ENCODE results near the gene KIAA0232.
"Not testable (repeated sequence)": the region's sequence is repeated elsewhere in the genome, so short reads cannot be mapped to it uniquely, and the experiment has no call there.

Gene KIAA0232

DNA sequence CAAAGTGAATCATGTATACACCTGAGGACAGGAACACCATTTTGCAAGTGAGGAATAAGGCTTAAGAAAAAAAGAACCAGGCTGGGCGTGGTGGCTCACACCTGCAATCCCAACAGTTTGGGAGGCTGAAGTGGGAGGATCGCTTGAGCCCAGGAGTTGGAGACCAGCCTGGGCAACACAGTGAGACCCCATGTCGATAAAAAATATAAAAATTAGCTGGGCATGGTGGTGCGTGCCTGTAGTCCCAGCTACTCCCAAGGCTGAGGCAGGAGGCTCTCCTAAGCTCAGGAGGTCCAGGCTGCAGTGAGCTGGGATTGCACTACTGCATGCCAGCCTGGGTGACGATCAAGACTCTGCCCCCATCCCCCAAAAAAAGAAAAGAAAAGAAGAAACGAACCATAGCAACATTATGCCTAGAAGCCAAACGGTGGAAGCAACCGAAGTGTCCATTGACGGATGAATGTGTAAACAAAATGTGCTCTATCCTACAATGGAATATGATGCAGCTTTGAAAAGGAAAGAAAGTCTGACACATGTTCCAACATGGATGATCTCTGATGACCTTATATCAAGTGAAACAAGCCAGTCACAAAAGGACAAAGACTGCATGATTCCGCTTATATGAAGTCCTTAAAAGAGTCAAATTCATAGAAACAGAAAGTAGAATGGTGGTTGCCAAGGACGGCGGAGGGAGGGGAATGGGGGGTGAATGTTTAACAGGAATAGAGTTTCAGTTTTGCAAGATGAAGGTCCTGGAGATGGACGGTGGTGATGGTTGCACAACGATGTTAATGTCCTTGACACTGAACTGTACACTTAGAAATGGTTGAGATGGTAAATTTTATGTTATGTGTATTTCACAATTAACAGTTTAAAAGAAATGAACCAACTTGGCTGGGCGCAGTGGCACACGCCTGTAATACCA lies 8.6 kb upstream of the KIAA0232 start:
- DNase-seq (ENCODE audit: low read depth) = no peak

DNA sequence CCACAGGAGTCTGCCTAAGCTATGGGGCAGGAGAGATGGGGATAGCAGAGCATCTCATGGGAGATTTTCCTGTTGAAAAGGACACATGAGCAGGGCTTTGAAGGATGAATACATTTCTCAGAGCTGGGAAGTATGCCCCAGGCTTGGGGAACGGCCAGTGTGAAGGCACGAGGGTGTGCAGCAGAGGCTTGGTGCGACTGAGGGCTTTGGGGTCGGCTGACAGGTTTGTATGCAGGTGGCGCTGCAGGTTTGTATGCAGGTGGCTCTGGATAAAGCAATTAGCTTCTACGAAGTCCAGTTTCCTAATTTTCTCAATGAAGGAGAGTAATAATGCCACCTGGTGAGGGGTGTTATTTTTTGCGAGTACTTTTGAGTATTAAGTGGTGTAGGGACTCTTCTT lies 6.8 kb upstream of the KIAA0232 start:
- DNase-seq (ENCODE audit: low read depth) = no peak

DNA sequence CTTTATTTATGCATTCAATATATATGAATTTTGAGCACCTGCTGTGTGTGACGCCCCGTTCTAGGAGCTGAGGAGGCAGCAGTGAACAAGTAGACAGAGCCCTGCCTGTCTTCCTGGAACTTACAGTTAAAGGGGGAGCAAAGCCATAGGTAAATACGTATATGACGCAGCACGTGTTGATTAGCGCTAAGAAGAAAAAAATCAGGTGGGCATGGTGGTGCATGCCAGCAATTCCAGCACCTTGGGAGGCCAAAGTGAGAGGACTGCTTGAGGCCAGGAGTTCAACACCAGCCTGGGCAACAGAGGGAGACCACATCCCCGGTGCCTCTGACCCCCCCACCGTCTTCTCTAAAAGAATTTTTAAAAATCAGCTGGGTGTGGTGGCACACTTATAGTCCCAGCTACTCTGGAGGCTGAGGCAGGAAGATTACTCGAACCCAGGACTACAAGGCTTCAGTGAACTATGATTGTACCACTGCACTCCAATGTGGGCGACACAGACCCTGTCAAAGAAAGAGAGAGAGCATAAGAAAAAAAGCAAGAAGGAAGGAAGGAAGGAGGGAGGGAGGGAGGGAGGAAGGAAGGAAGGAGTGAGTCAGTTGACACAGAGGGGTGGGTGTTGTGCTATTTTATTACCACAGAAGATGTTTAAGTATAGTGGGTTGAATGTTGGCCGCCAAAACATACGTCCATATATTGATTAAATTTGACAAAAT lies 5.4 kb upstream of the KIAA0232 start:
- DNase-seq (ENCODE audit: low read depth) = no peak

DNA sequence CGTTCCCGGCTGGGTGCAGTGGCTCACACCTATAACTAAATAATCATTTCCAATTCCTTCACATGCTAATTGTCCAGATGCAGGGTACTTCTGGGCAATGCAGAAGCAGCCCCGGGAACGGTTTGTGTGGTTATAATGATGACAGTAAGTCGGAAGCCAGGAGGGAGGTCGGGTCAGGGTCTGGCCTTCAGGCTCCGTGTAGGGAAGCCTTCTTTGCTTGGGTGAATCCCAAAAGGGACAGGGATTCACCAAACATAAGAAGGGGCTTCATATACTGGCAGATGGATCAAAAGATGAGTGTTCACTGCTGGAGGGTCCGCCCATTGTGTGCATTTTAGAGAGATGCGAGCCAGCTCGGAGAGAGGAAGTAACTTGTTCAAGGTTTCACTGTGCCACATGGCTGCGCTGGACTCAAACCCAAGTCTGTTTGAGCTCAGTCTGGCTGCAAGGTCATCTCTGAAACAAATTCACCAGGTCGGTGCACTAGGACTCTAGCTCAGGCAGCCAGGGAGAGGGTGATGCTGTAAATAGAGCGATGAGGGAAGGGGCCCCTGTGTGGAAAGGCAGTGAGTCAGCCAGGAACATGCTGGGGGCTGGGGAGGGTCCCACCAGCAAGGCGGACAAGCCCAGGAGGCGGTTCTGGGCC lies 4.8 kb upstream of the KIAA0232 start:
- no peak for DNase-seq (ENCODE audit: low read depth)

DNA sequence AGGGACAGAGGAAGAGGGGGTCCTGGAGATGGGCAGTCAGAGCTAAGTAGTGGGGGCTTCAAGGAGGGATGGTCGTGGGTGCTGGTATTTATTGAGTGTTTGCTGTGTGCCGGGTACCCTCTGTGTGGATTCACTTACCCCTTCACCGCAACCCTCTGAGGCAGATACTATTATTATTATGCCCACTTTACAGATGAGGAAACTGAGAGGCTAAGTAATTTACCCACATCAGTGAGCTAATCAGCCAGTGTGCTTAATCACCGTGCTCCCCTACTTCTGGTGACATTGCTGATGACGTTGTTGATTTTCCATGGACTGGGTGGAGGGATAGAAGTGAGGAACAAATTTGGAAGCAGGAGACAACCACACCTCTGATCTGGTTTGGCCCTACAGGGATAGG lies 4.1 kb upstream of the KIAA0232 start:
- DNase-seq (ENCODE audit: low read depth) = no peak

DNA sequence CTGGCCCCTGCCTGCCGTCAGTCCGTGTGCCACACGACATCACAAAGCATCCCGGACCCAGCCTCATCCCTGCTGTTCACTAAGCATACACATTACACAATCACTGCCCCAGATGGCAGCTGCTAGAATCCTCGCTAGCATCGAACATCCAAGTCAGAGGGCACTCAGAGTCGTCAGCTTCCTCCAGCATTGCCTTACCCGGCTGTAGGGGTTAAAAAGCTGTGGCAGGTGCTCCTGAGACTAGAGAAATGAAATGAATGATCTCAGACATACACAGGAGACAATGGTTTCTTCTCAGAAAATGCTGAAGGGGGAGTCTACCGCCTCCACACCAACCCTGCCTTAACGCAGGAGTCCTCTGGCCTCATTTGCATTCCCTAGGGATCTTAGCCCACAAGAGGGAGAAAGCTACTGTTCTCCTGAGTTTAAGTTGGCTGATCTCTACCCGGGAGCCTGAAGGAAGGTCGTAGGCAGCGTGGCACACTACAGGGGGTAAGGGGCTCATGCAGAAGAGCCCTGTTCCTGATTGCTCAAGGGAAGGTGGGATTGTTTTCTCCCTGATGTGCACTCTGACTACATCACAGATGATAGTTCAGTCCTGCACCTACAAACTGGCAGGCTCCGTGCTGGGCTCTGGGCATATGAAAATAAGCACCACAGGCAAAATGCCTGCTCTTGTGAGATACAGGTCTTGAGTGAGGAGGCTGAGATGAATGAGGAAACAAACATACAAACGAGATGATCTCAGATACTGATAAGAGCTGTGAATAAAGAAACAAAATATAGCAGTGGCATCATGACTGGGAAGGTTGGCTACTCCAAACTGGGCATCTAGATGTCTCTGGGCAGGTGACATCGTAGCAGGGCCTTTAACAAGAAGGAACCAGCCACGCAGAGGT lies 2.6 kb upstream of the KIAA0232 start:
- DNase-seq (ENCODE audit: low read depth) = no peak

DNA sequence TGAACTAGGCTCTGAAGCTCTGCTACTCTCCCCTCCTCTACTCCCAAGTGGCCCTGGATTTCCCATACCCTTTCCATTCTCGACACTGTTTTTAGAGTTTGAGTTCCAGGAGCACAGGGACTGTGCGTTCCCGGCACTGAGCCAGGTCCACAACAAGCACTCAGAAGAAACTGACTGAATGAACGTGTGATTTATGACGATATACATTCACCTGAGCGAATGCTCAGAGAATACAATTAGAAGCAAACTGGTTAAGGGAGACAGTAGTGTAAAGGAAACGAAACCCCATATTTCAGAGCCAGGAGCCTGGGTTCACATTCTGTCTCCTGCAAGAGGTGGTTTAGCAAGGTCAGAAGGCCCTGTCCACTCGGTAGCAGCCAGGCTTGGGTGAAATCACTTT lies 1.4 kb upstream of the KIAA0232 start:
- DNase-seq (ENCODE audit: low read depth) = no peak

DNA sequence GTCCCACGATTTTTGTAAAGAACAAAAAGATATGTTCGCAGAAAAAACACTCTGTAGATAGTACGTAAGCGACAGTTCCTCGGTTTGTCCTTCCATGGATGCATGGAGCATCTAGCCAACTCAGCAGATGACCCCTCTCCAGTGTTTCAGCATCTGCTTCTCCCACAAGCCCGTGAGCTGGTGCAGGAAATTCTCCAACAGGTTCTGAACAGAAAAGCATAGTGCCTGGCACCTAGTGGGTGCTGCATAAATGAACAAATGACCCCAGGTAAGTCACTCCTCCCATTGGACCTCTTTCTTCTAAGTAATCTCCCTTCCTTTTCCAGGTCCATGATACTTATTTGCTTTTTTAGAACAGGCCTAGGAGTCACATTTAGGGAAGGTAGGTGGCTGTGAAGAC lies 966 bp upstream of the KIAA0232 start:
- no peak for DNase-seq (ENCODE audit: low read depth)

DNA sequence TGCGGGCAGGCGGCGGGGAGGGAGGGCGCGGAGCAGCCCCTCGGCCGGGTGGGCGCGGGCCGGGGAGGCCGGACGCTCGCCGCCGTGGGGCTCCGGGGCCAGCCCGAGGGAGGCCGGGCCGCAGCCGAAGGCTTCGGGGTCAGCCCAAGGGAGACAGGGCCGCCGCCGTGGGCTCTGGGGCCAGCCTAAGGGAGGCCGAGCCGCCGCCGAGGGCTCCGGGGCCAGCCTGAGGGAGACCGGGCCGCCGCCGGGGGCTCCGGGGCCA lies 251 bp downstream of the KIAA0232 start:
- DNase-seq (ENCODE audit: low read depth) = no peak

DNA sequence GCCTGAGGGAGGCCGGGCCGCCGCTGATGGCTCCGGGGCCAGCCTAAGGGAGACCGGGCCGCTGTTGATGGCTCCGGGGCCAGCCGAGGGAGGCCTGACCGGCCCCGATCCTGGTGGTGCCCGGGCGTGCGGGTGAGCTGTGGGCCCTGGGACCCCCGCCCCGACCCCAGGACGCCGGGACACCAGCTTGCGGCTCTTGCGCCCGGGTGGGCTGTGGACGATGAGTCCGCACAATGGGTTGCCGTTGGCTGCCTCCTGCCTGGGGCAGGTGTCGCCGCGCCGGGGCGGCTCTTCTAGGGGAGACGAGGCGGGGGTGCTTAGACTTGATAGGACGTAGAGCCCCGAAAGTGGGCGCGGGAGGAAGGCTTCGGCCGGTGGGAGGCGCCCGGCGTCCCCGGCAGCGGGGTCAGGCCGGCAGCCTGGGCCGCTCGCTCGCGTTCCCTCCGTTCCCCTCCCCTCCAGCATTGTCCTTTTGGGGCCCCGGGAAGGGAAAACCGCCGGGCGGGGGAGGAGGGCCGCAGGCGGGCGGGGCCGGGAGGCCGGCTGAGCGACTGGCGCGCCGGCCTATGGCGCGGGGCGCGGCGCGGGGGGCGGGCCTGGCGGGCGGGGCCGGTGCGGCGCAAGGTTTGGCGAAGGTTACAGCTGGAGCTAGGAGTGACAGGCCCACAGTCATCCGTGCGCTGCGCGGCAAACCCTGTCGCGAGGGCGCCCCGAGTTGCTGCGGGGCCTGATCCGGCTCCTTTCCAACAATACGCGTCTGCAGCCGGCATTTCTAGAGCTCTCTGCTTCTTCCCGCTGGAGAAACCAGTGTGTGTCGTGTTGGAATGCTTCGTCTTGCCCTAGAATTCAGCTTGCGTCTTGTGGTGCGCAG lies 819 bp downstream of the KIAA0232 start:
- DNase-seq (ENCODE audit: low read depth) = peak; percentile 69

DNA sequence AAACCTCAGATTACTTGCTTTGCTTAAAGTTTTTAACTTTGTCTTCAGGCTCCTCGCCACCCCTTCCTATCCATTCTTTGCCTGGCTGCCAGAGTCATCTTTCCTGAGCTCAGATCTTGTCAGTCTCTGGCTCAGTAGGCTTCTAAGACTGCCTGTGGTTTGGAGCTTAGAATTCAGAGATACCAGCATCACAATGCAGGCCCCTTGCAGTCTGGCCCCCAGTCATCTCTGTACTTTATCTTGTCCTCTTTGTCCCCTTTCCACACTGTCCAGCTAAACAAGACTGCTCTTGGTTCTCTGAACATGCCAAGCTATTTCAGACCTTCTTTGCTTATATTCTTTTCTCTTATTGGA lies 3.0 kb downstream of the KIAA0232 start:
- no peak for DNase-seq (ENCODE audit: low read depth)

DNA sequence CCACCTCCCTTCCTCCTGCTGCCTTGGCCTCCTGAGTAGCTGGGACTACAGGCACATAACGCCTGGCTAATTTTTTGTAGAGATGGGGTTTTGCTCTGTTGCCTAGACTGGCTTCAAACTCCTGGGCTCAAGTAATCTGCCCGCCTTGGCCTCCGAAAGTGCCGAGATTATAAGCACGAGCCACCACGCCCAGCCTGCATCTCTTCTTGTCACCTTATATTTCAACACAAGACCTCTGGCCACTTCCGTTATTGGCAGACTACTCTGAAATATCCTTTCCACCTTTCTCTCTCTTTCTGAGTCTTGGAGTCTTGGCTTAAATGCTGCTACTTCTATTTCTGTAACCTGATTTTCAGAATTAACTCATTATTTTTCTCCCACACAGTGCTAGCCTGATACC lies 5.6 kb downstream of the KIAA0232 start:
- DNase-seq (ENCODE audit: low read depth) = no peak

DNA sequence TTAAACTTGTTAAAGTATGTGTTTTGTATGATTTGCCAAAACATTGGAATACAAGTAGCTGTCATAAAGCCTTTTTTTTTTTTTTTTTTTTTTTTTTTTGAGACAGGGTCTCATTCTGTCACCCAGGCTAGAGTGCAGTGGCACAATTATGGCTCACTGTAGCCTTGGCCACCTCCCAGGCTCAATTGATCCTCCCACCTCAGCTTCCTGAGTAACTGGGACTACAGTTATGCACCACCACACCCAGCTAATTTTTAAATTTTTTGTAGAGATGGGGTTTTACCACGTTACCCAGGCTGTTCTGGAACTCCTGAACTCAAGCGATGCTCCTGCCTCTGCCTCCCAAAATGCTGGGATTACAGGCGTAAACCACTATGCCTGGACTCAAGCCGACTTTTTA lies 8.7 kb downstream of the KIAA0232 start:
- DNase-seq (ENCODE audit: low read depth) = not testable (repeated sequence)

DNA sequence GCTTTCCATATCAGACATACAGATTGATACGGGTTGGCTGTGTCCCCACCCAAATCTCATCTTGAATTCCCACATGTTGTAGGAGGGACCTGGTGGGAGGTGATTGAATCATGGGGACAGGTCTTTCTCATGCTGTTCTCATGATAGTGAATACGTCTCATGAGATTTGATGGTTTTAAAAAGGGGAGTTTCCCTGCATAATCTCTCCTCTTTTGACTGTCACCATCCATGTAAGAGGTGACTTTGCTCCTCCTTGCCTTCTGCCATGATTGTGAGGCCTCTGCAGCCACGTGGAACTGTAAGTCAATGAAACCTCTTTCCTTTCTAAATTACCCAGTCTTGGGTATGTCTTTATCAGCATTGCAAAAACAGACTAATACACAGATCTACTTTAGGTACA lies 9.3 kb downstream of the KIAA0232 start:
- DNase-seq (ENCODE audit: low read depth) = not testable (repeated sequence)

DNA sequence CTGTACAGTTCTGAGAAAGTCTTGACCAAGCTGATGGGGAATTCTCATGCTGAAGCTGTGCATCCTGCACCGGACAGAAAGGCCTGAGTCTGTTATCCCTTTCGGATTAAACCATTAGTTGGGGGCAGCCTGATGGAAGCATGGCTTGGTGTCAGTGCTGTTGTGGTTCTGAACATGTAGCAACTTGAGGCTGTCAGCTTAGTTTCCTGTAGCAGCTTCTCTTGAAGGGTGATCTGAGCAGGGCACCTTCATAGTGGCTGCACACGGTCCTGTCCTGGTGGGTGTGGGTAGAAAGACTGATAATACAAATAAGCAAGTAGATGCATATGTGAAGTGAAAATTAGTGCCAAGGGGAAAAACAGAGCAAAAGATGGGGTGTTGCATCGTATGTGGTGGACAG lies 11.7 kb downstream of the KIAA0232 start:
- no peak for DNase-seq (ENCODE audit: low read depth)

DNA sequence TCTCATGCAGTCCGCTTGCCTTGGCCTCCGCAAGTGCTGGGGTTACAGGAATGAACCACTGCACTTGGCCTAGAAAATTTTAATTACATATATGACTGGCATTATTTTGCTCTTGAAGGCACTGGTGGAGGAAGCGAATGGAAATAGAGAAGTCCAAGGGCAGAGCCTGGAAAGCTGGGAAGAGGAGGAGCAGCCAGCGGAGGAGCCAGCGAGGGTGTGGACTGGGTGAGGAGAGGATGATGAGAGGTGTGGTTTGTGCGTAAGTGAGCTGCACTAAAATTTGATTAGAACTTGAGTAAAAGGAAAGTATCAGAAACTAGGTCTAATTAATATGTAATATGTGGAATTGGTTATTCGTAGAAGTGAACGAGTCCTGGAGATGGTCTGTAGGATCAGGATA lies 13.3 kb downstream of the KIAA0232 start:
- no peak for DNase-seq (ENCODE audit: low read depth)

DNA sequence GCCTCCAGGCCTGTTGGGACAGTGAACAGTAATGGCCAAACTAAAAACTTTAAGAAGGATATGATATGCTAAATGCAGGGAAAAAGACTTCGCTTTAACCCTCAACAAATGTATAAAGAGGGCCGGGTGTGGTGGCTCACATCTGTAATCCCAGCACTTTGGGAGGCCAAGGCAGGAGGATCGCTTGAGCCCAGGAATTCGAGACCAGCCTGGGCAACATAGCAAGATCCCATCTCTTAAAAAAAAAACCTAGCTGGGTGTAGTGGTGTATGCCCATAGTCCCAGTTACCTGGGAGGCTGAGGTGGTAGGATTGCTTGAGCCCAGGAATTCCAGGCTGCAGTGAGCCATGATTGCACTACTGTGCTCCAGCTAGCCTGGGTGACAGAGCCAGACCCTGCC lies 14.8 kb downstream of the KIAA0232 start:
- DNase-seq (ENCODE audit: low read depth) = not testable (repeated sequence)

DNA sequence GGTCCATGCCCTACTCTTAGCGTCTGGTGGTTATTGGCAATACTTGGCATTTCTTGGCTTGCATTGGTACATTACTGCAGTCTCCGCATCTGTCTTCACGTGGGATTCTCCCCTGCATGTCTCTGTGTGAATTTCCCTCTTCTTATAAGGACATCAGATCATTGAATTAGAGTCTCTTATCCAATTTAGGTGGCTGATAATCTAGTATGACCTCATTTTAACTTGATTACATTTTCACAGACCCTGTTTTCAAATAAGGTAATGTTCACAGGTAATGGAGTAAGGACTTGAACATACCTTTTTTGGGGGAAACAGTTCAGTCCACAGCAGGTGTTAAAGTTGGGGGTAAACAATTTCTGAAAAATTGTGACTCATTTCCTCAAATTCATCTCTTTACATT lies 16.6 kb downstream of the KIAA0232 start:
- no peak for DNase-seq (ENCODE audit: low read depth)

DNA sequence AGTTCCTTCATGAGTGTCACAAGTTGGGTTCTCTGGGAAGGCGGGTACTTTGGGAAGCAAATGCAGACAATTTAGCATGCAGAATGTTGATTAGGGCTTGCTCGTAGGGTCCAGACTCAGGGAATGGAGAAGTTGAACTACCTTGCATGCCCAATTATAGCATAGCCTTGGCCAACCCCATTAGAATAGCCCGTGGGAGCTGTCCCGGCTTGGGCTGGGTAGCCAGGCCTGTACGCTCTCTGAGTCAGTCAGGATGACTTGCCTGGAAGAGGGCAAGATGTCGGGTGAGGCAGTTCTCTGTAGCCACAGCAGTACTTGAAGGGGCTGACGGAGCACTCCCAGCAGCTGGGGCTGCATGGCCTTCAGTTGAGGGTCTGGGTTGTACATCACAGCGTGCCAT lies 19.5 kb downstream of the KIAA0232 start:
- no peak for DNase-seq (ENCODE audit: low read depth)

DNA sequence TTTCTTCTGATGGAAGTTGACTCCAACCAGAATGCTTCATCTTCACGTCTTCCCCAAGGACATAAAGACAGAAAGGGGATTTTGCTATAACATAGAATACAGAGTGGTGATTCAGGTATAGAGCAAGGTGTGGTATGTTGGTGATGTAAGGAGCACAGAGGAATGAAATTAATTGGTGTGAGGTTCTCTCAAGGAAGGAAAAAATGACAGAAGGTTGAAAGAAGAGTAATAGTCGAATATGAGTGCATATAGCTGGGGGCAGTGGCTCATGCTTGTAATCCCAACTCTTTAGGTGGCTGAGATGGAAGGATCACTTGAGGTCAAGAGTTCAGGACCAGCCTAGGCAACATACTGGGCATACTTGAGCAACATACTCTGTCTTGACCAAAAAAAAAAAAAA lies 20.1 kb downstream of the KIAA0232 start:
- no peak for DNase-seq (ENCODE audit: low read depth)

DNA sequence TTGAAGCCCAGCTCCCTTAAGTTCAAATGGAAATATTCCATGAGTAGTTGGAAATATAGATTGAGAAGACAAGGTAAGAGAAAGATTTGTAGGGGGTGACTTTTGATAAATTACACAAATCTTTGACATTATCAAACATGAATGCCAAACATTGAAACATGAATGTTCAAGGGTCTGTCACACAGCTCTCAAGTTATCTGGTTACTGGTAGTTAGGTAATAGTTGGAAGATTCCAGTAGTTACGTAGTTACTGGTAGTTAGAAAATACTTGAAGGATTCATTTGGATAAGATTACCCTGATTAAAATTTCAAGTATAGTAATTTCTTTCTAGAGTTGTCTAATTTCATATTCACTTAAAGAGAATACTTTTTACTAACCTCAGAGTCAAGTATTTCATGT lies 20.7 kb downstream of the KIAA0232 start:
- no peak for DNase-seq (ENCODE audit: low read depth)
